ENCODE data around the gene EFNA1.

DNA sequence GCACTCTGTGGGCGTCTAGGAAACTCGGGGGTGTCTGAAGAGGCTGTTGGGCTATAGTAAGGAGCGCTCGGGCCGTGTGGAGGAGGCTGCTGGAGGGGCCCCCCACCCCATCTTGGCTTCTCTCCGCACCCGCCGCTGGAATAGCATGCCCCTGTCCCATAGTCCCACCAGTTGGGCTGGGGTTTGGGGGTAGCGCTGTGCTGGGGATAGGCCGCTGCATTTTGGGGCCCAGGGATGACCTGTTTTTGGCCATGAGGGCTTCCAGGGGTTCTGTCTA, 48.5 kb upstream of the EFNA1 start:
- TF ChIP-seq POLR2A (IDR thresholded peaks at IDR 0.05) (no peak), POLR2AphosphoS5 (IDR thresholded peaks at IDR 0.05) (no peak)
- TF ChIP-seq, protein P1, sequence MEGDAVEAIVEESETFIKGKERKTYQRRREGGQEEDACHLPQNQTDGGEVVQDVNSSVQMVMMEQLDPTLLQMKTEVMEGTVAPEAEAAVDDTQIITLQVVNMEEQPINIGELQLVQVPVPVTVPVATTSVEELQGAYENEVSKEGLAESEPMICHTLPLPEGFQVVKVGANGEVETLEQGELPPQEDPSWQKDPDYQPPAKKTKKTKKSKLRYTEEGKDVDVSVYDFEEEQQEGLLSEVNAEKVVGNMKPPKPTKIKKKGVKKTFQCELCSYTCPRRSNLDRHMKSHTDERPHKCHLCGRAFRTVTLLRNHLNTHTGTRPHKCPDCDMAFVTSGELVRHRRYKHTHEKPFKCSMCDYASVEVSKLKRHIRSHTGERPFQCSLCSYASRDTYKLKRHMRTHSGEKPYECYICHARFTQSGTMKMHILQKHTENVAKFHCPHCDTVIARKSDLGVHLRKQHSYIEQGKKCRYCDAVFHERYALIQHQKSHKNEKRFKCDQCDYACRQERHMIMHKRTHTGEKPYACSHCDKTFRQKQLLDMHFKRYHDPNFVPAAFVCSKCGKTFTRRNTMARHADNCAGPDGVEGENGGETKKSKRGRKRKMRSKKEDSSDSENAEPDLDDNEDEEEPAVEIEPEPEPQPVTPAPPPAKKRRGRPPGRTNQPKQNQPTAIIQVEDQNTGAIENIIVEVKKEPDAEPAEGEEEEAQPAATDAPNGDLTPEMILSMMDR (IDR thresholded peaks at IDR 0.05) = no peak
